Bronchial epithelial cell (primary cell): Measurements from ENCODE around the gene ELOVL5. TPM values are rescaled to one million over a fixed set of nuclear protein-coding genes. Genes with fewer than 3 reads are reported as not detected.

ENCODE experiments used
- DNase-seq: peaks from one replicate; pipeline ENCODE4 v3.0.0-alpha.2; 2010; ENCODE audit warnings: low read depth
- FAIRE-seq: peaks from 2 replicates; lab custom pipeline; 2011; peaks lifted over from hg19 to GRCh38; lab: Jason Lieb, UNC
- H3K27me3 ChIP-seq: 2 replicates; pipeline ENCODE4 v1.5.1; 2011; ENCODE audit warnings: low read length; ENCODE audit not compliant: control insufficient read depth, insufficient read depth
- H3K36me3 ChIP-seq: 2 replicates; pipeline ENCODE4 v1.5.1; 2011; ENCODE audit warnings: low read length; ENCODE audit not compliant: control insufficient read depth, insufficient read depth
- H3K4me3 ChIP-seq: 2 replicates; pipeline ENCODE4 v1.5.1; 2011; ENCODE audit warnings: mild to moderate bottlenecking, low read depth, low read length, control low read depth
- CTCF ChIP-seq: IDR thresholded peaks from 2 replicates; pipeline ENCODE4 v1.5.1; 2011; ENCODE audit warnings: mild to moderate bottlenecking, moderate library complexity, low read length, control low read depth, inconsistent platforms; ENCODE audit not compliant: insufficient read depth, severe bottlenecking
- total RNA-seq: library from RNA; depleted of rRNA; stranded (reverse); fragments of >200 nt; gene quantifications from 2 replicates; pipeline ENCODE4 v1.2.1, GENCODE V29; 2014

Gene ELOVL5
- total RNA-seq, 1 donor from 2014 or later: 42.1 TPM

GRCh38 chr6:53282741-53283140 is 66.0 kb downstream of the ELOVL5 start:
- Histone ChIP-seq H3K27me3 (no peaks in the 10 kb centered on the region), H3K4me3 (no peak overlapping the region), H3K36me3 (peaks cover 2% of the 10 kb centered on the region)
- no peak for TF ChIP-seq CTCF
- no peak for FAIRE-seq
- DNase-seq: no peak

- Histone ChIP-seq H3K36me3 (no peaks in the 10 kb centered on the region), H3K27me3 (no peaks in the 10 kb centered on the region), H3K4me3 (no peak overlapping the region)
- TF ChIP-seq CTCF: no peak
- FAIRE-seq: no peak
- no peak for DNase-seq
Measured at GRCh38 chr6:53282234-53282633, 66.5 kb downstream of the ELOVL5 start.

GRCh38 chr6:53281518-53282215 is 67.1 kb downstream of the ELOVL5 start:
- DNase-seq (no peak), FAIRE-seq (no peak)
- Histone ChIP-seq H3K4me3 (no peak overlapping the region), H3K27me3 (no peaks in the 10 kb centered on the region), H3K36me3 (no peaks in the 10 kb centered on the region)
- no peak for TF ChIP-seq CTCF

- Histone ChIP-seq H3K27me3 (no peaks in the 10 kb centered on the region), H3K4me3 (no peak overlapping the region), H3K36me3 (no peaks in the 10 kb centered on the region)
- no peak for TF ChIP-seq CTCF
- no peak for DNase-seq
- no peak for FAIRE-seq
Measured at GRCh38 chr6:53280207-53280606, 68.5 kb downstream of the ELOVL5 start.

GRCh38 chr6:53279293-53279692 is 69.5 kb downstream of the ELOVL5 start:
- H3K36me3 ChIP-seq: no peaks in the 10 kb centered on the region
- DNase-seq (no peak), FAIRE-seq (no peak)
- H3K4me3 ChIP-seq: no peak overlapping the region
- H3K27me3 ChIP-seq: no peaks in the 10 kb centered on the region
- no peak for TF ChIP-seq CTCF

GRCh38 chr6:53273370-53273769 is 75.4 kb downstream of the ELOVL5 start:
- Histone ChIP-seq H3K36me3 (peaks cover 15% of the 10 kb centered on the region), H3K4me3 (no peak overlapping the region), H3K27me3 (no peaks in the 10 kb centered on the region)
- no peak for DNase-seq
- TF ChIP-seq CTCF: no peak
- FAIRE-seq: no peak
